ENCODE results near the gene SPTLC3. TPM values are rescaled to one million over a fixed set of nuclear protein-coding genes. Genes with fewer than 3 reads are reported as not detected.

Gene SPTLC3
- total RNA-seq, 1 donor from 2014 or later: 26.7 TPM

- no peak for DNase-seq (ENCODE audit: low spot score)
Measured at GRCh38 chr20:13098720-13099355, 90.1 kb downstream of the SPTLC3 start.

- DNase-seq (ENCODE audit: low spot score): no peak
Measured at GRCh38 chr20:13099676-13100075, 90.9 kb downstream of the SPTLC3 start.

- no peak for DNase-seq (ENCODE audit: low spot score)
Measured at GRCh38 chr20:13101276-13101675, 92.5 kb downstream of the SPTLC3 start.

- DNase-seq (ENCODE audit: low spot score): no peak
Measured at GRCh38 chr20:13101706-13102105, 92.9 kb downstream of the SPTLC3 start.

GRCh38 chr20:13102237-13102636 is 93.5 kb downstream of the SPTLC3 start:
- DNase-seq (ENCODE audit: low spot score): no peak

DNA sequence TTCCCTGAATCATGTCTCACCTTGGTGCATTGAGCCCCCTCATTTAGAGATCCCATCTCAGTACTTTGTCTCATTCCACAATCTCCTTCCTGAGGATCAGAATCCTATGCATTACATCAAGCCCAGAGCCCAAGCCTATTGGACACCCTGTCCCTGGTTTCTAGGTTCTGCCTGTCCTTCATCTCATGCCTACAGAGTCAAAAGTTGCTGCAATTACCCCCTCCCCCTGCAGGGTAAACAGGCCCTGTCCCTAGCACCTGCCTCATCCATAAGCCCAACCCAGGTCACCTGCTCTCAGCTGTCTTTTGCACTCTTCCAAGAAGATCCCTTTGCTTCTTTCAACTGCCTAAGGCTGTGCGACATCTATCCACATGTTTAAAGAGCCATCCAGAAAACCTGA is 93.9 kb downstream of the SPTLC3 start:
- DNase-seq (ENCODE audit: low spot score): no peak

GRCh38 chr20:13105039-13105438 is 96.3 kb downstream of the SPTLC3 start:
- DNase-seq (ENCODE audit: low spot score): no peak

- DNase-seq (ENCODE audit: low spot score): no peak
Measured at GRCh38 chr20:13105864-13106457, 97.2 kb downstream of the SPTLC3 start.

GRCh38 chr20:13109658-13110057 is 100.9 kb downstream of the SPTLC3 start:
- no peak for DNase-seq (ENCODE audit: low spot score)

DNA sequence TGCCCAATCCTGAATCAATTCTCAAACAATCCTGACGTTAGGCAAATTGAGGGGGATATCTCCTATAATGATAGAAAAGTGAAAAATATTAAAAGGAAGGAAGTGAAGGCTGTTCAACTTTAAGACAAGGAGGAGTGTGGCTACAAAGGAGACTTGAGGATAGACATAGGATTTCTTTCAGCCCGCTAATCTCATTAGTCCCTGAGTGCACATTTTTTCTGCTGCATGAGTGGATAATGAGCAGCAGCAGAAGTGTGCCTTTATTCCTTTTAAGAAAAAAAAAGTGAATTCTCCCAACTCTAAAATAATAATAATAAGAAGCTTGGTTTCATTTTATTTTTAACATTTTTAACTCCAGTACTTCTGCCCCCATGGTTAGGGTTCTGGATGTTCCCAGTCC is 102.0 kb downstream of the SPTLC3 start:
- no peak for DNase-seq (ENCODE audit: low spot score)

GRCh38 chr20:13111249-13111911 is 102.6 kb downstream of the SPTLC3 start:
- no peak for DNase-seq (ENCODE audit: low spot score)

- no peak for DNase-seq (ENCODE audit: low spot score)
Measured at GRCh38 chr20:13113731-13114130, 105.0 kb downstream of the SPTLC3 start.

- DNase-seq (ENCODE audit: low spot score): no peak
Measured at GRCh38 chr20:13117200-13117599, 108.4 kb downstream of the SPTLC3 start.

DNA sequence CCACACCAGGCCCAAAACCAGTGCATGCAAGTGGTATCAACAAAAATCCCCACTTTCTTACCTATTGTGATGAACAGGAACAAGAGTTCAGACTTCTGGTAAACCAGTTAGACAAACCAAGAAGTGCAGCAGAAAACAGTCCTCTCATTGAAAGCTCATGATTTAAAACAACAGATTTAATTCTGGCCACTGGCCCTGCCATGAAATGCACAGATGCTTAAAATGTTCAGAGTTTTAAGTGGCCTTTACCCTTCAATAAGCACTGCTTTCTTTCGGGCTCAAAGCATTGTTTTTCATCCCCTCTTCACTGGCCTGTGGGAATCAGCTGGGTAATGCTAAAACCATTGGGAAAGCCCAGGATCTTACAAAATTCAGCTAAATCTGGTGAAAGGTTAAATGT is 109.9 kb downstream of the SPTLC3 start:
- no peak for DNase-seq (ENCODE audit: low spot score)

GRCh38 chr20:13119583-13119982 is 110.8 kb downstream of the SPTLC3 start:
- DNase-seq (ENCODE audit: low spot score): peak; percentile 47

GRCh38 chr20:13120471-13120870 is 111.7 kb downstream of the SPTLC3 start:
- DNase-seq (ENCODE audit: low spot score): no peak

DNA sequence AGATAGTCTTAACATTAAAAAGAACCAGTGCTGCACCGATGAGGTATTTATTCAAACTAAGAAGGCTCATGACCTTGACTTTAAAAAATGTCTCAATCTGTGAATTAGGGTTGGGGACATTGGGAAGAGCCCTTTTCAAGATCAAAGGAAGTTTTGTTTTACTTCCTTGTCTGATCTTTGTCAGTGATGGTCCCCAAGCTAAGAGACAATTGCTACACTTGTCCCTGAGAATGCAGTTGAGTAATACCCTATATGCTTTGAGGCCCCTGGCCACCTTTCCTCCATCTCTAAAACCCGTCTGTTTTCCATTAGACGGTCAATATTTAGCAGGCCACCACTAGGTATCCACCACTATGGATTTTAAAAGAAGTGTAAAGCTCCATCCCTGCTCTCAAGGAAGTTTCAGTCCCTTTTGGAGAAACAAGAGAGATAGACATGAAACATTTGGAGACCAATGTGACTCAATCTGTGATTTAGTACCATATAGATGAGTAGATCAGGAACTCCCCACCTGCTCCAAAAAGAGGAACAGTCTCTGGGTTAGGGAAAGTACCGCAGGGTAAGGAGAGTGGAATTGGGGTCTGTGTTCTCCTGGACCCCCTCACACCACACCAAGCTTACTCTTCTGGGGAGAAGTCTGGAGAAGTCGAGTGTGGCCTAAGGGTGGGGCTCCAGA is 113.2 kb downstream of the SPTLC3 start:
- DNase-seq (ENCODE audit: low spot score): no peak

DNA sequence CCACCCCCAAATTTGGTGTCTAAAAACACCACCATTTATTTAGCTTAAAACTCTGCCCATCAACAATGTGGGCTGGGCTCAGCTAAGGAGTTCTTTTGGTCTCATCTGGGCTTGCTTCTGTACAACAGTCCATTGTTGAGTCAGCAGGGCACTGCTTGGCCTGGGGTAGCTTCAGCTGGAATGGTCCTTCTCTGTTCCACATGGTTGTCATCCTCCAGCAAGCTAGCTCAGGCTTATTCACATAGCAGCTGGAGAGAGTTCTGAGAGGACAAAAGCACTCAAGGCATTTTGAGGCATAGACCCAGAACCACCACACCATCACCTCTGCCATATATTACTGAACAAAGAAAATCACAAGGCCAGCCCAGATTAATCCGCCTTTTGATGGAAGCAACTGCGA is 116.7 kb downstream of the SPTLC3 start:
- DNase-seq (ENCODE audit: low spot score): no peak

GRCh38 chr20:13128173-13128572 is 119.4 kb downstream of the SPTLC3 start:
- no peak for DNase-seq (ENCODE audit: low spot score)

DNA sequence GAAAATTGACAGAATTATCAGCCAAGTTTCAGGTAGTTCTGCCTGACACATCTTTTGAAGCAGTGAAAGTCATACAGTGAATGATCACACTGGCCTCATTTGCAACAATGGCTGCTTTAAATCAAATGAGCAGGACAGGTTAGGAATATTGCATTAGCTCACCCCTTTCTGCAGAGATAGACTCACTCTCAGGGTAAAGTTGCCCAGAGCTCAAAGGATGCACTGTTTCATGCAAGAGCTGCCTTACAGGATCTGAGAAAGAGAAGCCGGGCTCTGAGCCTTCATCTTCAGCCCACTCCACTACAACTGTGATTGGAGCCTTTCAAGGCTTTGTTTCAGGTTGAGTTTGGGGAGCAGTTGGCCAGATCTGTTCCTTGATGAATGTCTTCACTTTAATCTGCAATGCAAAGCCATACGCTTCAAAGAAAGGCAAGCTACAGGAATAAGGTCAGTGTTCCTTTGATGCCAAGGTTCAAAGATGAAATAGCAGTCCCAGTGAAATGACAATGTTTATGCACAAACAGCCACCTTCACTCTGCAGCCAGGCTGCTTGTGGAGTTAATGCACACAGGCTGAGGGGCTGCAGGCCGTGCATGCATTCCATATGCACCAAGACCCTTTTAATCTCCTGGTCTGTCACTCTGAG is 121.4 kb downstream of the SPTLC3 start:
- no peak for DNase-seq (ENCODE audit: low spot score)

GRCh38 chr20:13130707-13131103 is 121.9 kb downstream of the SPTLC3 start:
- no peak for DNase-seq (ENCODE audit: low spot score)

GRCh38 chr20:13131688-13132087 is 122.9 kb downstream of the SPTLC3 start:
- DNase-seq (ENCODE audit: low spot score): no peak
